ENCODE data around the gene CLSTN3. TPM values are rescaled to one million over a fixed set of nuclear protein-coding genes. Genes with fewer than 3 reads are reported as not detected.

Gene CLSTN3
- total RNA-seq, 1 donor from 2014 or later = 132 TPM

DNA sequence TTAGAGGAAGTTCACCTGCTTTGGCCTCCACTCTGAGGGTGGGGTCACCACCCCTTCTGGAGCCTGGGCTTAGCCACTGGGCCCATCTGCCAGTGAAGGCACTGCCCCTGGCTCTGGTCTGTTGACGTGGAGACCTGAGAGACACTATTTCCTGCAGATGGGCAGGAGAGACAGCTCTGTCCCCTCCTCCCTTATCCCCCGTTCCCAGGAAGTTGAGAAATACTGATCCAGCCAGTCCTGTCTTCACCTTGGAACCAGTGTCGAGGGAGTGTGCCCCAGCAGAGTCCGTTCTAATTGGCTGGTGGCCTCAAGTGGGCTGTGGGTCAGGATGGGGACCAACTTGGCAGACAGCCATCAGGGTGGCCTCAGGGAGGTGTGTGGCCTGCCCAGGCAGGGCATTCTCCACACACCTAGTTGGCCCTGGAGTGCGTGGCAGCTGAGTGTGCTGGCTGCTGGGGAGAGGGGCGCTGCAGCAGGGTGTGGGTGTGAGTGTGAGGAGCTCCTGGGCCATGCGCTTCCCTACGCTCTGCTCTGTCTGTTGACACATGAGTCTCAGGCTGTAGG lies 25.4 kb downstream of the CLSTN3 start:
- H3K4me1 ChIP-seq = no peaks in the 10 kb centered on the region
- H3K36me3 ChIP-seq = peaks cover 24 to 49% of the 10 kb centered on the region in 2 donors
- TF ChIP-seq, protein P1, sequence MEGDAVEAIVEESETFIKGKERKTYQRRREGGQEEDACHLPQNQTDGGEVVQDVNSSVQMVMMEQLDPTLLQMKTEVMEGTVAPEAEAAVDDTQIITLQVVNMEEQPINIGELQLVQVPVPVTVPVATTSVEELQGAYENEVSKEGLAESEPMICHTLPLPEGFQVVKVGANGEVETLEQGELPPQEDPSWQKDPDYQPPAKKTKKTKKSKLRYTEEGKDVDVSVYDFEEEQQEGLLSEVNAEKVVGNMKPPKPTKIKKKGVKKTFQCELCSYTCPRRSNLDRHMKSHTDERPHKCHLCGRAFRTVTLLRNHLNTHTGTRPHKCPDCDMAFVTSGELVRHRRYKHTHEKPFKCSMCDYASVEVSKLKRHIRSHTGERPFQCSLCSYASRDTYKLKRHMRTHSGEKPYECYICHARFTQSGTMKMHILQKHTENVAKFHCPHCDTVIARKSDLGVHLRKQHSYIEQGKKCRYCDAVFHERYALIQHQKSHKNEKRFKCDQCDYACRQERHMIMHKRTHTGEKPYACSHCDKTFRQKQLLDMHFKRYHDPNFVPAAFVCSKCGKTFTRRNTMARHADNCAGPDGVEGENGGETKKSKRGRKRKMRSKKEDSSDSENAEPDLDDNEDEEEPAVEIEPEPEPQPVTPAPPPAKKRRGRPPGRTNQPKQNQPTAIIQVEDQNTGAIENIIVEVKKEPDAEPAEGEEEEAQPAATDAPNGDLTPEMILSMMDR (IDR thresholded peaks at IDR 0.05) = no peak
- H3K9me3 ChIP-seq = no peaks in the 10 kb centered on the region
- intact Hi-C loops (cut with DNase I) = no loop called here
- no peak overlapping the region for H3K4me3 ChIP-seq
- no peak overlapping the region for H3K27ac ChIP-seq
- no peaks in the 10 kb centered on the region for H3K27me3 ChIP-seq
- DNase-seq (ENCODE audit: low spot score in 2 of 2) = no peak

DNA sequence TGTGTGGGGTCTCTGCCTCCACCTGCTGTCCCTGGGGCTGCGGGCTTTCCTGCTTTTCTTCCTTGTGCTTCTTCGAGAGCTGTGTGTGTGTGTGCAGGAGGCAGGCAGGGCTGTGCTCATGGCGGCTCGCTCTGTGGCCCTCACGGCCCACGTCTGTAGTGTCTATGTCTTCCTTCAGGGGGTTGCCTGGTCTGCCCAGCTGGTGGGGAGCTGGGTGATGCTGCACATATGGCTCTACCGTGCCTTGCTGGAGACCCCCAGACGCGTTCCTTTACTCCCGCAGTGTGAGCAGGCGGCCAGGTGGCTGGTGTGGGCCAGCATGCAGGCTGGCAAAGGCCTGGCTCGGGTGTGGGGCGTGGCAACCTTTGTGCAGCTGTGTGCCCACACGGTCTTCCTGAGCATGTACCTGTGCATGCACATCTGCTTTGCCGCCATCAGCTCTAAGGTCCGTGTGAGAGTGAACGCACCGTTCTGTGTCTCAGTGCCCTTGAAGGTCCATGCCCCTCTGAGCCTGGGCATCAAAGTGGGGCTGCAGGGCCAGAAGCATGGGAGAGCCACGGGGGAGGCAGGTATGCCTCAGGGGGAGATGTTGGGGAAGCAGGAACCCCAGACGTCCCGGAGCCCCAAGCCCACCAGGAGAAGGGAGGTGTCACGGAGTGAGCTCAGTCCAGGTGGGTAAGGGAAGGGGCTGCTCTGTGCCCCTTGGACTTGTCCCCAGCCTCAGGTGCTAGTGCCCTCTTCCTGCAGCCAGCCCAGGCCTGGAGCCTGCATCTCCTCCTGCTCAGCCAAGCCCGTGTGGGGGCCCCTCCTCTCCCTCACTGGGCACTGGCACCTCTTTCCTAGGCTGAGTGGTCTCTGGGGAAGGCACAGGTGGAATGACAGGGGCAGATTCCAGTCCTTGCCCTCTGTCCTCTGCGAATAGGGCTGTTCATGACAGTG lies 26.4 kb downstream of the CLSTN3 start:
- TF ChIP-seq, protein P1 (IDR thresholded peaks at IDR 0.05) = no peak
- Histone ChIP-seq H3K27me3 (no peaks in the 10 kb centered on the region), H3K4me3 (no peak overlapping the region), H3K27ac (no peak overlapping the region), H3K9me3 (no peaks in the 10 kb centered on the region), H3K36me3 (peaks cover 15 to 42% of the 10 kb centered on the region in 2 donors), H3K4me1 (no peaks in the 10 kb centered on the region)
- no peak for DNase-seq (ENCODE audit: low spot score in 2 of 2)
- intact Hi-C loops (cut with DNase I) = no loop called here

DNA sequence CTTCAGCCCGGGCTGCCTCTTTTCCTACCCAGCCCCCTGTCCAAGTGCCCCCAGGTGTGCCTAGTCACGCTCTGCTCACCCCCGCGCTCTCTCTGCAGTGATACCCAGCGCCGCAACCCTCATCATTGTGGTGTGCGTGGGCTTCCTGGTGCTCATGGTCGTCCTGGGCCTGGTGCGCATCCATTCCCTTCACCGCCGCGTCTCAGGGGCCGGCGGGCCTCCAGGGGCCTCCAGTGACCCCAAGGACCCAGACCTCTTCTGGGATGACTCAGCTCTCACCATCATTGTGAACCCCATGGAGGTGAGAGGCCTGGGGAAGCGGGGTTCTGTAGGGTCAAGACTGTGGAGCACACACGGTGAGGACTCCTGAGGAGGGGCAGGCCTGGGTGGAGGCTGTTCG lies 27.2 kb downstream of the CLSTN3 start:
- no peaks in the 10 kb centered on the region for H3K4me1 ChIP-seq
- H3K27me3 ChIP-seq = no peaks in the 10 kb centered on the region
- intact Hi-C loops (cut with DNase I) = no loop called here
- no peak overlapping the region for H3K27ac ChIP-seq
- H3K9me3 ChIP-seq = no peaks in the 10 kb centered on the region
- H3K4me3 ChIP-seq = no peak overlapping the region
- TF ChIP-seq, protein P1 (IDR thresholded peaks at IDR 0.05) = no peak
- no peak for DNase-seq (ENCODE audit: low spot score in 2 of 2)
- H3K36me3 ChIP-seq = peaks cover 12 to 36% of the 10 kb centered on the region in 2 donors

DNA sequence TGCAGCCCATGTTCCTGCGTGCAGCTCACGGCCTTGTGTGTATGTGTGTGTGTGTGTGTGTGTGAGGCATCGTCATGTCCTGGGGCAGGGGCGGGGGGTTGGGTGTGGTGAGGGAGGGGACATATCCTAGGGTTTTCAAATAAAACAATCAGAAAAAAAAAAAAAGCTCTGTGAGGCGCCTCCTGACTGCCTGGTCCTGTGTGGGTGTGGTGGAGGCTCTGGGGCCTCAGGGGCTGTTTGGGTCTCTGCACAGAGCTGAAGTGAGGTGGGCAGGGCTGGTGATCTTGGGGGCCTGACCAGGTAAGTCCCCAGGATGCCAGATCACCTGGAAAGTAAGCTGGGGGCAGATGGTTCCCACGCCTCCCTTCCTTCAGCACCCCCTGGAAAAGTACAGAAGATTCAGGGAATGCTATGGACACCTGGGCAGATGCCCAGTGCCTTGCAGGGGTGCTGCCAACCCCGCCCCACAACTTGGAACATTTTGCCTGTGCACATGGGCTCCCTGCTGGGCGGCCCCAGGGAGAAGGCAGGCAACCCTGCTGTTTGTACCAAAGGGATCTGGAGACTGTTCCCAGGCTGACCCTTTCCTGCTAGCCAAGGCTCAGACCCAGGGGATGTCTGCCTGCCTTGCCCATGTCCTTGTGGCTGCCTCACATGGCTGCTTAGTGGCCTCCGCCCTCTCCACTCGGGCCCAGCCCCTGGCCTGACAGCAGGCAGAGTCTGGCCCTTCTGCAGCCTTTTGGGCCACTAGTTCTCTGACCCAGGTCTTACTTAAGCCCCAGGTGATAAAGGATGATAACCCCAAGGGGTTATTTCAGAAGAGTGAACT lies 28.8 kb downstream of the CLSTN3 start:
- Histone ChIP-seq H3K27ac (no peak overlapping the region), H3K4me1 (no peaks in the 10 kb centered on the region), H3K36me3 (peaks cover 12 to 20% of the 10 kb centered on the region in 2 donors), H3K4me3 (no peak overlapping the region), H3K27me3 (no peaks in the 10 kb centered on the region), H3K9me3 (no peaks in the 10 kb centered on the region)
- no peak for DNase-seq (ENCODE audit: low spot score in 2 of 2)
- intact Hi-C loops (cut with DNase I) = no loop called here
- TF ChIP-seq, protein P1 (IDR thresholded peaks at IDR 0.05) = no peak

DNA sequence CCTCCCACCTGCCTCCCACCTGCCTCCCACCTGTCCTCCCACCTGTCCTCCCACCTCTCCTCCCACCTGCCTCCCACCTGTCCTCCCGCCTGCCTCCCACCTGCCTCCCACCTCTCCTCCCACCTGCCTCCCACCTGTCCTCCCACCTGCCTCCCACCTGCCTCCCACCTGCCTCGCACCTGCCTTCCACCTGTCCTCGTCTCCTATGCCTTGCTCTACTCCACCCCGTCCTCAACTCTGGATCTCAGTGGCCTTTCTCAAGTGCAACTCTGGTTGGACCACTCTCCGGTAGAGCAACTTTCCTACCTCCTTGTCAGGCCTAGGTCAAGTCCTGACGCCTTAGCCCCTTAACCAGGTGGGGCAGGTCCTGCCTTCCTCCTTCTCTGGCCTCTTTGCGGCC lies 30.0 kb downstream of the CLSTN3 start:
- TF ChIP-seq, protein P1 (IDR thresholded peaks at IDR 0.05) = no peak
- Histone ChIP-seq H3K9me3 (no peaks in the 10 kb centered on the region), H3K4me1 (no peaks in the 10 kb centered on the region), H3K4me3 (no peak overlapping the region), H3K27ac (no peak overlapping the region), H3K27me3 (no peaks in the 10 kb centered on the region), H3K36me3 (peaks cover 8 to 11% of the 10 kb centered on the region in 2 donors)
- intact Hi-C loops (cut with DNase I) = no loop called here
- DNase-seq (ENCODE audit: low spot score in 2 of 2) = no peak

Data from ascending aorta (tissue), 2 donors.